Heart left ventricle (tissue), 13 donors: ENCODE data around the gene OR51E2.

ENCODE experiments used
- CTCF ChIP-seq, 12 donors: fragments of 200-600 bp; sonication (generic) in 4 of 12; IDR thresholded peaks; one replicate each; pipeline versions ENCODE4 v1.5.0 to v1.8.0; 2018 to 2022; ENCODE audit warnings: antibody characterized with exemption in 12 of 12, mild to moderate bottlenecking in 5 of 12
- POLR2A ChIP-seq, 2 donors: fragments of 450-650 bp; IDR thresholded peaks; one replicate each; pipeline ENCODE4 v1.6.1; 2017; ENCODE audit warnings: antibody characterized with exemption in 2 of 2, mild to moderate bottlenecking in 2 of 2, moderate library complexity in 2 of 2
- donor health status: ischemic (EF 13 %, LVEDD 7.1; RV severe dilation, severe dysfunction).
- donor health status: DM: no; HTN: yes; CAD: no.
- donor health status: DM: no; HTN: no; CAD: no.
- donor health status: ischemic (EF 25% LVEDD 6.9; RV normal size, moderate dysfunction).
- donor health status: ischemic (EF 25% LVEDD 5.7; RV mildly dilated, moderate dysfunction).
- donor health status: ischemic (EF 35%, LVEDD 5.7; RV mildly dilated, moderate dysfunction).
- donor health status: nonischemic (EF 11% LVEDD 7.7; RV severe dilation, severe dysfunction).
- donor health status: DM: yes; HTN: yes; CAD: no.
- donor health status: PGD.
- donor health status: ischemic (EF 29% LVEDD 5.4; RV normal size, mild dysfunction).
- donor health status: nonischemic (EF 23%, LVEDD 6.1; RV moderate dilation, normal function).

GRCh38 chr11:4673781-4674180, 23.9 kb downstream of the OR51E2 start:
- TF ChIP-seq CTCF (IDR thresholded peaks at IDR 0.05) (no peak), POLR2A (IDR thresholded peaks at IDR 0.05) (no peak)
